Naive B cell (primary cell): ENCODE results near the gene ARCN1. TPM values are rescaled to one million over a fixed set of nuclear protein-coding genes. Genes with fewer than 3 reads are reported as not detected.

Experiments
- ATAC-seq, 2 donors: fragments of 150-1000 bp; cut with Tn5 transposase; 2 replicates each; pipeline ENCODE4 v1.10.0; 2021; ENCODE audit warnings: low read depth in 2 of 2, mild to moderate bottlenecking in 2 of 2, moderate library complexity in 2 of 2
- DNase-seq: peaks from one replicate; pipeline ENCODE4 v3.0.0; 2022
- H3K27ac Mint-ChIP-seq, 6 donors: one replicate each; pipeline ENCODE4 v1.8.0; 2020 to 2022; ENCODE audit warnings: mild to moderate bottlenecking in 6 of 6, mixed read lengths in 6 of 6, moderate library complexity in 5 of 6, inconsistent platforms in 2 of 6
- H3K27me3 Mint-ChIP-seq, 3 donors: one replicate each; pipeline ENCODE4 v1.8.0; 2021 to 2022; ENCODE audit warnings: mixed read lengths in 3 of 3, mild to moderate bottlenecking in 1 of 3
- H3K36me3 Mint-ChIP-seq, 2 donors: one replicate each; pipeline ENCODE4 v1.8.0; 2020 to 2022; ENCODE audit warnings: mixed read lengths in 2 of 2, inconsistent platforms in 1 of 2, mild to moderate bottlenecking in 1 of 2
- H3K4me1 Mint-ChIP-seq, 3 donors: one replicate each; pipeline ENCODE4 v1.8.0; 2020 to 2022; ENCODE audit warnings: mixed read lengths in 3 of 3, inconsistent platforms in 1 of 3, mild to moderate bottlenecking in 1 of 3, moderate library complexity in 1 of 3
- H3K4me3 Mint-ChIP-seq, 8 donors: one replicate each; pipeline ENCODE4 v1.8.0; 2020 to 2022; ENCODE audit warnings: mild to moderate bottlenecking in 8 of 8, mixed read lengths in 8 of 8, moderate library complexity in 8 of 8, inconsistent platforms in 2 of 8
- H3K9me3 Mint-ChIP-seq, 7 donors: one replicate each; pipeline ENCODE4 v1.8.0; 2020 to 2022; ENCODE audit warnings: mixed read lengths in 7 of 7, mild to moderate bottlenecking in 5 of 7, inconsistent platforms in 2 of 7, moderate library complexity in 1 of 7
- polyA plus RNA-seq, 6 donors: library from polyadenylated mRNA; unstranded; fragments of 300-500 nt; fragmentation: Illumina TruSeq; gene quantifications; one replicate each; pipeline ENCODE4 v1.2.3, GENCODE V29; 2021; ENCODE audit warnings: low read depth in 6 of 6

Gene ARCN1
- 100 to 1,000 TPM in 5 of 6 donors, 10 to 100 TPM in 1; 97.1 to 135 (median 122) TPM for polyA plus RNA-seq

DNA sequence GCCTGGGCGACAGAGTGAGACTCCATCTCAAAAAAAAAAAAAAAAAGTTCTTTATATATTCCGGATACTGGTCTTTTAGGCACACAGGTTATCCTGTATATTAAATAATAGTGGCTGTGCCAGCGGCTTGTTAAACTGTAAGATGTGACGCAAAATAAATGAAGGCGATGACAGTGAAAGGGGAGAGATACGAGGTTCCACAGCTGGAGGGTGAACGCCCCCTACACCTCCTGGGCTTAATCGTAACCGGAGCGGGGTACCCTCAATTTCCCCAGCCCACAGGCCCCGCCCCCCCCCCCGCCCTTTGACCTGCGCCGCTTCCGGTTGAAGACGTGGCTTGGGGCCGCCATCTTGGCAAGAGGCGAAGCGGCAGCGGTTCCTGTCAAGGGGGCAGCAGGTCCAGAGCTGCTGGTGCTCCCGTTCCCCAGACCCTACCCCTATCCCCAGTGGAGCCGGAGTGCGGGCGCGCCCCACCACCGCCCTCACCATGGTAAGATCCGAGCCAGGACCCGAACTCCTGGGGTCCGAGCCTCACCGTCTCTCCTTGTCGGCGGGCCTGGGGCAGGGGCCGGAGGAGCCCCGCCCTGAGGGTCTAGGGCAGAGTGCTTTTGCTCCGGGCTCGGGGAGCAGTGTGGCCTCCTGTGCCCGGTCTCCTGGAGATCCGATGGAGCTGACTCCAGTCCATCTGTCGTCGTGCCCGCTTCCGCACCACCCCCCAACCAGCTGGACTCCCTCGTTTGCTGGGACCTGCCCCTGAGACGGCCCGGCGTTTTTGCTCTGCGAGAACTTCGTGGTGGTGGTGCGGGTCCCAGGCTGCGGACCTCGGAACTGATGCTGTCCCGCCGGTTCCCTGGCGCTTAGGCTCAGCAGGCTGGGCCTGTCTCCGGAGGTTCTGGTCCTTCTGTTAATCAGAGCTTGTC, at the start of gene ARCN1:
ARCN1 (plus strand) TSS at position 349 of the 920 bp plus-strand sequence; CDS start at position 488, 139 bp downstream.
- H3K36me3 Mint-ChIP-seq = no peaks in the 10 kb centered on the region
- ATAC-seq (peak; percentile 86 to 87), DNase-seq (peak; percentile 73)
- peaks cover 29 to 43% (median 36%) of the 10 kb centered on the region in 3 donors for H3K4me1 Mint-ChIP-seq
- H3K9me3 Mint-ChIP-seq = no peaks in the 10 kb centered on the region
- peak within 1 kb of the TSS; percentile 87 to 96 (median 95) for H3K4me3 Mint-ChIP-seq
- peak within 1 kb of the TSS; percentile 94 to 97 (median 96) for H3K27ac Mint-ChIP-seq
- H3K27me3 Mint-ChIP-seq = no peaks in the 10 kb centered on the region

DNA sequence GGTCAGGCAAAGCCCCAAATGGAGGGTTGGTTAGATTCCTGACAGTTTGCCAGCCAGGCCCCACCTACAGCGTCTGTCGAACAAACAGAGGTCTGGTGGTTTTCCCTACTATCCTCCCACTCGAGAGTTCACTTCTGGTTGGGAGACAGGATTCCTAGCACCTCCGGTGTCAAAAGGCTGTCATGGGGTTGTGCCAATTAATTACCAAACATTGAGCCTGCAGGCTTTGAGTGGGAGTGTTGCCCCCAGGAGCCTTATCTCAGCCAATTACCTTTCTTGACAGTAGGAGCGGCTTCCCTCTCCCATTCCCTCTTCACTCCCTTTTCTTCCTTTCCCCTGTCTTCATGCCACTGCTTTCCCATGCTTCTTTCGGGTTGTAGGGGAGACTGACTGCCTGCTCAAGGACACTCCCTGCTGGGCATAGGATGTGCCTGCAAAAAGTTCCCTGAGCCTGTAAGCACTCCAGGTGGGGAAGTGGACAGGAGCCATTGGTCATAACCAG, 49.6 kb upstream of the ARCN1 start:
- H3K4me1 Mint-ChIP-seq = peaks cover 3 to 14% (median 8%) of the 10 kb centered on the region in 3 donors
- peaks cover 0 to 1% (median 0%) of the 10 kb centered on the region in 7 donors for H3K9me3 Mint-ChIP-seq
- no peak for DNase-seq
- peak overlapping the region in 1 of 6 donors; percentile 47 for H3K27ac Mint-ChIP-seq
- H3K27me3 Mint-ChIP-seq = no peaks in the 10 kb centered on the region
- H3K36me3 Mint-ChIP-seq = peaks cover 4 to 7% of the 10 kb centered on the region in 2 donors
- no peak for ATAC-seq
- H3K4me3 Mint-ChIP-seq = no peak overlapping the region

DNA sequence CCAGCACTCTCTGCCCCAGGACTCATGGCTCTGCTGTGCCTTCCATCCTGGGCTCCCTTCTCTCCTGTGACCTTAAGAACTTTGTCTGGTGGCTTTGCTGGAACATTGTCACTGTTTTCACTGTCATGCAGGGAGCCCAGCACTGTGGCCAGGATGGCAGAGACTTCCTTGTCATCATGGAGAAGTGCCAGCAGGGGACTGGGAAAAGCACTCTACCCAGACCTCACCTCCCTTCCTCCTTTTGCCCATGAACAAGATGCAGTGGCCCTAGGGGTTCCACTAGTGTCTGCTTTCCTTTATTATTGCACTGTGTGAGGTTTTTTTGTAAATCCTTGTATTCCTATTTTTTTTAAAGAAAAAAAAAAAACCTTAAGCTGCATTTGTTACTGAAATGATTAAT, 47.9 kb upstream of the ARCN1 start:
- H3K36me3 Mint-ChIP-seq = peaks cover 4 to 7% of the 10 kb centered on the region in 2 donors
- H3K27me3 Mint-ChIP-seq = no peaks in the 10 kb centered on the region
- peaks cover 0 to 1% (median 0%) of the 10 kb centered on the region in 7 donors for H3K9me3 Mint-ChIP-seq
- H3K4me3 Mint-ChIP-seq = no peak overlapping the region
- H3K4me1 Mint-ChIP-seq = peaks cover 8 to 19% (median 14%) of the 10 kb centered on the region in 3 donors
- ATAC-seq = no peak
- H3K27ac Mint-ChIP-seq = peak overlapping the region in 4 of 6 donors; percentile 12 to 75 (median 36)
- DNase-seq = no peak

DNA sequence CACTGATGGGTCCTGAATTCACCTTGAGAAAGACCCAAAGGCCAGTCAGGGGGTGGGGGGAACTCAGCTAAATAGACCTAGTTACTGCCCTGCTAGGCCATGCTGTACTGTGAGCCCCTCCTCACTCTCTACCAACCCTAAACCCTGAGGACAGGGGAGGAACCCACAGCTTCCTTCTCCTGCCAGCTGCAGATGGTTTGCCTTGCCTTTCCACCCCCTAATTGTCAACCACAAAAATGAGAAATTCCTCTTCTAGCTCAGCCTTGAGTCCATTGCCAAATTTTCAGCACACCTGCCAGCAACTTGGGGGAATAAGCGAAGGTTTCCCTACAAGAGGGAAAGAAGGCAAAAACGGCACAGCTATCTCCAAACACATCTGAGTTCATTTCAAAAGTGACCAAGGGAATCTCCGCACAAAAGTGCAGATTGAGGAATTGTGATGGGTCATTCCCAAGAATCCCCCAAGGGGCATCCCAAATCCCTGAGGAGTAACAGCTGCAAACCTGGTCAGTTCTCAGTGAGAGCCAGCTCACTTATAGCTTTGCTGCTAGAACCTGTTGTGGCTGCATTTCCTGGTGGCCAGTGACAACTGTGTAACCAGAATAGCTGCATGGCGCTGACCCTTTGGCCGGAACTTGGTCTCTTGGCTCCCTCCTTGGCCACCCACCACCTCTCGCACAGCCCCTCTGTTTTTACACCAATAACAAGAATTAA, 47.3 kb upstream of the ARCN1 start:
- no peak for ATAC-seq

DNA sequence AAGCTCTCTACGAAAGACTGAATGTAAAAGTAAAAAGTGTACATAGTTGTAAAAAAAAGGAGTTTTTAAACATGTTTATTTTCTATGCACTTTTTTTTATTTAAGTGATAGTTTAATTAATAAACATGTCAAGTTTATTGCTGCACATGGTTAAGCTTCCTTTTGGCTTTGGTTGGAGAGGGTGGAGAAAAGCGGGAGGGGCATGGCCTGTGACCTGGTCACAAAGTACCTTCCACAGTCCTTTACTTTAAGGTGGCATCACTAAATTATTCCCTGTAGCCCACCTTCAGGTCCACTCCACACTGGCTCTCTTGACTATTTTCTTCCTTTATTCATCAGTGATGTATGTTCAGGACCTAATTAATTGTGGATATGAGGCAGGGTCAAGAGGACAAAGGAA, 45.5 kb upstream of the ARCN1 start:
- Mint-ChIP-seq H3K4me3 (no peak overlapping the region), H3K27ac (peak overlapping the region in 2 of 6 donors; percentile 56 to 79)

More for the DNA sequence above, 47.3 kb upstream of the ARCN1 start:
- H3K4me3 Mint-ChIP-seq = peak overlapping the region in 1 of 8 donors; percentile 75
- H3K4me1 Mint-ChIP-seq = peaks cover 12 to 25% (median 18%) of the 10 kb centered on the region in 3 donors
- peak overlapping the region in 4 of 6 donors; percentile 24 to 79 (median 72) for H3K27ac Mint-ChIP-seq
- peaks cover 2 to 4% of the 10 kb centered on the region in 2 donors for H3K36me3 Mint-ChIP-seq
- DNase-seq = no peak
- peaks cover 0 to 1% (median 0%) of the 10 kb centered on the region in 7 donors for H3K9me3 Mint-ChIP-seq
- no peaks in the 10 kb centered on the region for H3K27me3 Mint-ChIP-seq

DNA sequence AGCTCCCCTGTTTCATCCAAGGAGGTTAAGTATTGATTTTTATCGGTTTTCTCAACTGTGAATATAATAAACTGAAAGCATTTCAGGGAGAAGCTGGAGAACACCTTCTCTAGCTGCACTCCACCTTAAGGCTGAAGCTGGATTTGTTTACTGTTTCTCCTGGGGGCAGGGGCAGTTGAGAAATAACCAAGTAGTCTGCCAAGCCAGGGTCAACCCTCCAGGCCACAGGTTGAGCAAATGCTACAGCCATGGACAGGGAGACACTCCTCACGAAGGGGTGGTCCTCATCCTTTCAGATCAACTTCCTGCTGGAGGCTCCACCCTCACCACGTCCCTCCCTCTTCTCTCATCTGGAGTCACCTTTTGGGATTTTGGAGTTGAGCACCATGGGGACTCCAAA, 45.1 kb upstream of the ARCN1 start, which contains the start of gene TTC36:
TTC36 (plus strand) TSS at position 366 of the 400 bp plus-strand sequence; CDS start at position 387, 21 bp downstream.
- H3K4me1 Mint-ChIP-seq = peaks cover 23 to 37% (median 30%) of the 10 kb centered on the region in 3 donors
- no peak for DNase-seq
- ATAC-seq = no peak
- H3K27me3 Mint-ChIP-seq = no peaks in the 10 kb centered on the region
- peaks cover 0 to 1% (median 0%) of the 10 kb centered on the region in 7 donors for H3K9me3 Mint-ChIP-seq
- no peaks in the 10 kb centered on the region for H3K36me3 Mint-ChIP-seq
- H3K27ac Mint-ChIP-seq = peak within 1 kb of the TSS in 2 of 6 donors; percentile 56 to 79
- peak within 1 kb of the TSS in 3 of 8 donors; percentile 6 to 54 (median 44) for H3K4me3 Mint-ChIP-seq

More for the DNA sequence above, 45.5 kb upstream of the ARCN1 start:
- Mint-ChIP-seq H3K27me3 (no peaks in the 10 kb centered on the region), H3K4me1 (peaks cover 20 to 33% (median 27%) of the 10 kb centered on the region in 3 donors), H3K36me3 (no peaks in the 10 kb centered on the region), H3K9me3 (peaks cover 0 to 1% (median 0%) of the 10 kb centered on the region in 7 donors)
- ATAC-seq = no peak
- no peak for DNase-seq

DNA sequence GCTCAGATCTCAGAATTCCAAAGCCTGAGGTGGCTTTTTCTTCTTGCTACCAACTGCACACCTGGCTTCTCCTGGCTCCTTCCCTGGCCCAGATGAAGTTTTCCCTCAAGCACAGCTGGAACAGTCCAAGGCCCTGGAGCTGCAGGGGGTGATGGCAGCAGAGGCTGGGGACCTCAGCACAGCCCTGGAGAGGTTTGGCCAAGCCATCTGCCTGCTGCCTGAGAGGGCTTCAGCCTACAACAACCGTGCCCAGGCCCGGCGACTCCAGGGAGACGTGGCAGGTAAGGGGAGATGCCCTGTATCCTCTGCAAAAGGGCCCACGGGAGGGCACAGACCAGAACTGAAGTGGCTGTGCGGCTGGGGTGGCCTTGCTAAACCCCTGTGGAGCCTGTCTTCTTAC, 43.7 kb upstream of the ARCN1 start:
- H3K27ac Mint-ChIP-seq = no peak overlapping the region
- no peak for ATAC-seq
- peak overlapping the region in 1 of 8 donors; percentile 85 for H3K4me3 Mint-ChIP-seq
- no peaks in the 10 kb centered on the region for H3K27me3 Mint-ChIP-seq
- no peaks in the 10 kb centered on the region for H3K36me3 Mint-ChIP-seq
- peaks cover 0 to 1% (median 0%) of the 10 kb centered on the region in 7 donors for H3K9me3 Mint-ChIP-seq
- H3K4me1 Mint-ChIP-seq = peaks cover 23 to 42% (median 30%) of the 10 kb centered on the region in 3 donors
- DNase-seq = no peak

DNA sequence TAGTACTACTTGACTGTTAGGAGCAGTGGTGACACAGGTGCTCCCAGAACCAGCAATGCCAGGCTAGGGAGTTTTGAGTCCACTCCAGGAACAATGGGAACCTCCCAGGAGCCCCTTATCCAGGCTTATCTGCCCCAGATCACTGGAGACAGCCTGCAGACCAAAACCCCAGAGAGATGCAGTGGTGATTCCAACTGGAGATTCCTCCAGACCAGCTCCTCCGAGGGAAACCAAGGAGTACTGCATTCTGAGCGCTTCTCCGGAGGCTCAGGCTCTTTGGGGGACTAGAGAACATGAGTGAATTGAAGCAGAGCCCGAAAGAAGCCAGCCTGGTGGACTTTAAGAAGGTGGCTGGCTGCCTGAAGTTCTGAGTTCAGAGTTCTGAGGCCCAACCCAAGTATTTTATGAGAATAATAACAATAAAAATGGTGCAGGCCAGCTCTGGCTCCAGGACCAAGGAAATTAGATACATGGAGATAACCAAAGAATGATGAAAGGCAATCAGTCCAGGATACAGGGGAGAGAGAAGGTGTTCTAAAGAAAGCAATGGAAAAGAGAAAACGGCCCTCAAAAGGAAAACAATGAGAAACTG, 42.5 kb upstream of the ARCN1 start:
- no peaks in the 10 kb centered on the region for H3K27me3 Mint-ChIP-seq
- H3K27ac Mint-ChIP-seq = peak overlapping the region; percentile 1 to 75 (median 48)
- DNase-seq = no peak
- H3K36me3 Mint-ChIP-seq = no peaks in the 10 kb centered on the region
- H3K4me3 Mint-ChIP-seq = peak overlapping the region; percentile 85 to 96 (median 88)
- H3K9me3 Mint-ChIP-seq = peaks cover 0 to 1% (median 0%) of the 10 kb centered on the region in 7 donors
- peaks cover 23 to 33% (median 26%) of the 10 kb centered on the region in 3 donors for H3K4me1 Mint-ChIP-seq
- no peak for ATAC-seq

DNA sequence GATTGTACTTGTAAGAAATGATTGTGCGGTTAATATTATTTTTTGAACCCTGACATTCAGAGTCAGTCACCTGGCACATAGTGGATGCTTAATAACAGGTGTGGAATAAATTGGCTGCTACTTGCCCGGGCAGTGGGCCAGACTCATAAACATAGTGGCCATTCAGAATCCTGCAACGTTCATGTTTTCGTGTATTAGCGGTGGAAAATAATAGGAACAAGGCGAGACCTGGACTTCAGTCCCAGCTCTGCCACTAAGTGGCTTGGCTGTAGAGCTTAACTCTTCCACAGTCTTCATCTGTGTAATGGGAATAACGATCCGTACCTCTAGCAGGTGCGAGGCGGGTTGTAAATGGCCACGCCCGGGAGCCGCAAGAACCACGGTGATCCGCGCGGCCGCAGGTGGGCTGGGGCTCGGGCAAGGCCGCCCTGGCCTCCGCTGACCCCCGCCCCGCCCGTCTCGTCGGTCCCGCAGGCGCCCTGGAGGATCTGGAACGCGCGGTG, 42.0 kb upstream of the ARCN1 start:
- ATAC-seq (no peak), DNase-seq (no peak)
- Mint-ChIP-seq H3K4me1 (peaks cover 23 to 28% (median 26%) of the 10 kb centered on the region in 3 donors), H3K9me3 (no peaks in the 10 kb centered on the region), H3K27me3 (no peaks in the 10 kb centered on the region), H3K4me3 (peak overlapping the region; percentile 85 to 96 (median 88)), H3K36me3 (no peaks in the 10 kb centered on the region), H3K27ac (peak overlapping the region in 3 of 6 donors; percentile 40 to 75 (median 56))

DNA sequence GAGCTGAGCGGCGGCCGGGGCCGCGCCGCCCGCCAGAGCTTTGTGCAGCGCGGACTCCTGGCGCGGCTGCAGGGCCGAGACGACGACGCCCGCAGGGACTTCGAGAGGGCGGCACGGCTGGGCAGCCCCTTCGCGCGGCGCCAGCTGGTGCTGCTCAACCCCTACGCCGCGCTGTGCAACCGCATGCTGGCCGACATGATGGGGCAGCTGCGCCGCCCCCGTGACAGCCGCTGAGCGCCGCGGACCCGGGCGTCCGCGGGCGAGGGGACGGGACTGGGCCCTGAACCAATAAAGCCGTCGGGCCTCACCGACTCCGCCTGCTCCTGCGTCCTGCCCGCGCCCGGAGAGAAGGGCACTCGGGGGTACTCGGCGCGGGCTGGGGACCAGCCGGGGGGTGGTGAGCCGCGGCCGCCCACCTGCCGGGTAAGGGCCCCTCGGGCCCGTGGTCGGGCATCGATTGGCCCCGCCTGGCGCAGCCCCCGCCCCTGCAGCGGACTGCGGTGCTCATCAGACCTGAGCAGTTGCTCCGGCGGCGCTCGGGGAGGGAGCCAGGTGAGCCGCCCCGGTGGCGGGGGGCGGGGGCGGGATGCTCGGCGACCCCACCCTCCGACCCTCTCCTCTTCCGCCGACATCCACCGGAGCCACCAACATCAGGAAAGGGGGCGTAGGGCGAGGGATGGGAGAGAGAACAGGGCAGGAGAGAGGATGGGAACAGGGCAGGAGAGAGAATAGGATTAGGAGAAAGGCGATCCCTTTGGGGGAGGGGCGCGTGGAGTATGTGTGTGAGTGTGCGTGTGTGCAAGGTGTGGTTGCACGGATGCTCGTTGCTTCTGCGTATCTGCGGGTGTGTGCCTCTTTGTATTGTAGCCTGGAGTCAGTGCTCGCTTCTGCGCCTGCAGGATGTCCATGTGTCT, 41.3 kb upstream of the ARCN1 start, which contains the start of gene TMEM25:
TMEM25 (plus strand) TSS at position 510 of the 914 bp plus-strand sequence. CDS start 610 bp downstream, outside the sequence.
- H3K4me3 Mint-ChIP-seq = peak within 1 kb of the TSS; percentile 85 to 96 (median 94)
- H3K36me3 Mint-ChIP-seq = no peaks in the 10 kb centered on the region
- peaks cover 23 to 28% (median 26%) of the 10 kb centered on the region in 3 donors for H3K4me1 Mint-ChIP-seq
- H3K9me3 Mint-ChIP-seq = no peaks in the 10 kb centered on the region
- peak within 1 kb of the TSS; percentile 40 to 98 (median 54) for H3K27ac Mint-ChIP-seq
- no peaks in the 10 kb centered on the region for H3K27me3 Mint-ChIP-seq
- peak; percentile 84 to 88 for ATAC-seq
- peak; percentile 63 for DNase-seq

DNA sequence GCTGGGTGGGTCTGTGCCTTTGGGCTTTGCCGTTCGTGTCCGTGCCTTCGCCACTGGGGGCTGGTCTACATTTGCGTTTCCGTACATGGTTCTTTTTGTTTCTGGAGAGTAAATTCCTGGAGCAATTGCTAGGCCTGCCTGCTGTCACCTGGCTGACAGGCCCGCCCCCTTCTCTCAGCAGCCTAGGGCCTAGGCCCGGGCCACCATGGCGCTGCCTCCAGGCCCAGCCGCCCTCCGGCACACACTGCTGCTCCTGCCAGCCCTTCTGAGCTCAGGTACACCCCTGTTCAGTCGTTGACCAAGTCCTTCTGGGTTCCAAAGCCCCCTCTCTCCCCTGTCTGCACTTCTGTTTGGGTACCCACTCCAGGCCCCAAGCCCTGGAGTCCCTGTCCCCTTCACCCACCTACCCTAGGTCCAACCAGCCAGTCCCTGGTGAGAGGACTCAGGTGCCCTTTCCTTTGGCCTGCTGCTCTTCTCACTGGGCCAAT, 40.6 kb upstream of the ARCN1 start:
- no peaks in the 10 kb centered on the region for H3K36me3 Mint-ChIP-seq
- H3K4me1 Mint-ChIP-seq = peaks cover 23 to 28% (median 26%) of the 10 kb centered on the region in 3 donors
- H3K9me3 Mint-ChIP-seq = no peaks in the 10 kb centered on the region
- DNase-seq (no peak), ATAC-seq (peak; percentile 7 to 10)
- no peaks in the 10 kb centered on the region for H3K27me3 Mint-ChIP-seq
- H3K4me3 Mint-ChIP-seq = peak overlapping the region; percentile 85 to 96 (median 94)
- H3K27ac Mint-ChIP-seq = peak overlapping the region in 4 of 6 donors; percentile 34 to 98 (median 50)
